ENCODE data around the gene MTRR. TPM values are rescaled to one million over a fixed set of nuclear protein-coding genes. Genes with fewer than 3 reads are reported as not detected.
A peak's percentile ranks its signal among the peaks of the same experiment; 100 is the strongest.

The MTRR gene
- total and polyA plus RNA-seq, 2 donors (not counting 1 experiment from before 2014, with no cell fraction given), result 25.5 to 67.8 TPM

- Mint-ChIP-seq H3K4me1 (peaks cover 40% of the 10 kb centered on the region), H3K27ac (no peak overlapping the region), H3K4me3 (no peak overlapping the region), H3K27me3 (no peaks in the 10 kb centered on the region), H3K9me3 (ENCODE audit: insufficient read depth) (no peaks in the 10 kb centered on the region)
- no peak overlapping the region for H3K27ac ChIP-seq (ENCODE audit: low read length in 2 of 2)
- H3K4me3 ChIP-seq (ENCODE audit: control extremely low read depth in 1 of 5, extremely low read depth in 1 of 5, insufficient read depth in 1 of 5, low read depth in 2 of 5, low read length in 4 of 5), result no peak overlapping the region
- POLR2A ChIA-PET, result no interaction called here
- no peak overlapping the region for H3K4me2 ChIP-seq (replicated peaks; ENCODE audit: low read depth, low read length, poor library complexity, severe bottlenecking)
- intact Hi-C loops (cut with micrococcal nuclease), result loop anchor here (5.0 kb wide), 1 partner anchor 1154 kb away; the partner anchor contains the start of gene TENT4A
- H2AFZ ChIP-seq (ENCODE audit: insufficient read depth, low read depth, low read length, poor library complexity, severe bottlenecking), result no peak overlapping the region
- CTCF ChIA-PET, result no interaction called here
- no peaks in the 10 kb centered on the region for H3K9me3 ChIP-seq (ENCODE audit: control extremely low read depth in 1 of 3, control insufficient read depth in 2 of 3, insufficient read depth in 1 of 3, low read length in 2 of 3)
- no peak overlapping the region for H3K9ac ChIP-seq (ENCODE audit: low read length)
- peaks cover 19 to 20% of the 10 kb centered on the region in 2 donors for H3K4me1 ChIP-seq (ENCODE audit: control insufficient read depth in 2 of 2, insufficient read depth in 2 of 2, low read length in 2 of 2)
- H3K36me3 ChIP-seq (replicated peaks in 1 of 2; ENCODE audit: control extremely low read depth in 1 of 2, control insufficient read depth in 1 of 2, extremely low read depth in 1 of 2, insufficient read depth in 2 of 2, low read length in 1 of 2), result peaks cover 3 to 29% of the 10 kb centered on the region in 2 experiments
- H3K27me3 ChIP-seq (replicated peaks in 1 of 4; ENCODE audit: control extremely low read depth in 1 of 4, control insufficient read depth in 3 of 4, insufficient read depth in 4 of 4, low read length in 3 of 4), result no peaks in the 10 kb centered on the region
- DNase-seq (no peak), ATAC-seq (ENCODE audit: low read depth) (no peak)
- no CpG with 5 or more reads among the region's 2 CpGs for WGBS (ENCODE audit: insufficient coverage)
- H4K20me1 ChIP-seq (ENCODE audit: control insufficient read depth, insufficient read depth, low read length, poor library complexity, severe bottlenecking), result peaks cover 10% of the 10 kb centered on the region
- TF ChIP-seq CTCF (IDR thresholded peaks at IDR 0.05) (no peak), EZH2 (IDR thresholded peaks at IDR 0.05; ENCODE audit: borderline replicate concordance, insufficient read depth, low read depth, low read length, poor library complexity, severe bottlenecking) (no peak)
- H3K79me2 ChIP-seq (ENCODE audit: control insufficient read depth, insufficient read depth, low read length), result peaks cover 33% of the 10 kb centered on the region
Measured at GRCh38 chr5:7866196-7866595, 2.8 kb upstream of the MTRR start.

GRCh38 chr5:7867260-7867659, 1.7 kb upstream of the MTRR start:
- Histone ChIP-seq H3K9me3 (ENCODE audit: control extremely low read depth in 1 of 3, control insufficient read depth in 2 of 3, insufficient read depth in 1 of 3, low read length in 2 of 3) (no peaks in the 10 kb centered on the region), H3K27me3 (replicated peaks in 1 of 4; ENCODE audit: control extremely low read depth in 1 of 4, control insufficient read depth in 3 of 4, insufficient read depth in 4 of 4, low read length in 3 of 4) (no peaks in the 10 kb centered on the region), H3K4me3 (ENCODE audit: control extremely low read depth in 1 of 5, extremely low read depth in 1 of 5, insufficient read depth in 1 of 5, low read depth in 2 of 5, low read length in 4 of 5) (no peak overlapping the region), H4K20me1 (ENCODE audit: control insufficient read depth, insufficient read depth, low read length, poor library complexity, severe bottlenecking) (peaks cover 16% of the 10 kb centered on the region), H3K4me1 (ENCODE audit: control insufficient read depth in 2 of 2, insufficient read depth in 2 of 2, low read length in 2 of 2) (peaks cover 23 to 24% of the 10 kb centered on the region in 2 donors), H3K4me2 (replicated peaks; ENCODE audit: low read depth, low read length, poor library complexity, severe bottlenecking) (peak overlapping the region; percentile 84), H3K9ac (ENCODE audit: low read length) (no peak overlapping the region), H3K27ac (ENCODE audit: low read length in 2 of 2) (no peak overlapping the region), H2AFZ (ENCODE audit: insufficient read depth, low read depth, low read length, poor library complexity, severe bottlenecking) (no peak overlapping the region), H3K79me2 (ENCODE audit: control insufficient read depth, insufficient read depth, low read length) (peaks cover 42% of the 10 kb centered on the region), H3K36me3 (replicated peaks in 1 of 2; ENCODE audit: control extremely low read depth in 1 of 2, control insufficient read depth in 1 of 2, extremely low read depth in 1 of 2, insufficient read depth in 2 of 2, low read length in 1 of 2) (peaks cover 3 to 24% of the 10 kb centered on the region in 2 experiments)
- H3K4me1 Mint-ChIP-seq, result peaks cover 49% of the 10 kb centered on the region
- H3K9me3 Mint-ChIP-seq (ENCODE audit: insufficient read depth), result no peaks in the 10 kb centered on the region
- intact Hi-C loops (cut with micrococcal nuclease), result loop anchor here (5.0 kb wide), 1 partner anchor 1155 kb away; the partner anchor contains the start of gene TENT4A
- 90% methylated on average over 2 of the region's 3 CpGs for WGBS (ENCODE audit: insufficient coverage)
- CTCF ChIA-PET, result interaction anchor here (1.2 kb wide), 1 partner anchor 19 kb away, joined by 3 read pairs; no protein-coding TSS in a partner anchor
- H3K27me3 Mint-ChIP-seq, result no peaks in the 10 kb centered on the region
- ATAC-seq (ENCODE audit: low read depth), result no peak
- TF ChIP-seq EZH2 (IDR thresholded peaks at IDR 0.05; ENCODE audit: borderline replicate concordance, insufficient read depth, low read depth, low read length, poor library complexity, severe bottlenecking), result no peak
- no peak for TF ChIP-seq CTCF (IDR thresholded peaks at IDR 0.05)
- POLR2A ChIA-PET, result no interaction called here
- no peak for DNase-seq
- peak overlapping the region; percentile 66 for H3K4me3 Mint-ChIP-seq
- no peak overlapping the region for H3K27ac Mint-ChIP-seq

All from B cell (primary cell).